GM10248 (cell line): Measurements from ENCODE around the gene RAB11FIP3.
"Not testable (repeated sequence)": the region's sequence is repeated elsewhere in the genome, so short reads cannot be mapped to it uniquely, and the experiment has no call there.

Experiments
- CTCF ChIA-PET: fragments of 300-600 bp; sonication (Branson Sonifier 250); formaldehyde crosslinking; extraction: SDS; loops from one replicate; lab custom pipeline; 2021; ENCODE audit warnings: antibody characterized with exemption; lab: Yijun Ruan, JAX
- POLR2A ChIA-PET: fragments of 350-650 bp; sonication (Branson Sonifier 250); formaldehyde crosslinking; extraction: SDS; loops from one replicate; lab custom pipeline; 2020; ENCODE audit warnings: antibody characterized with exemption; lab: Yijun Ruan, JAX
- DNase-seq: peaks from one replicate; pipeline ENCODE4 v3.0.0; 2012; ENCODE audit errors: extremely low spot score
- TF ChIP-seq, protein P1 (sequence below): IDR thresholded peaks from 2 replicates; pipeline ENCODE4 v1.5.1; 2012; ENCODE audit warnings: mild to moderate bottlenecking, low read depth; ENCODE audit errors: extremely low read depth, missing control alignments, control extremely low read depth

Gene RAB11FIP3, protein sequence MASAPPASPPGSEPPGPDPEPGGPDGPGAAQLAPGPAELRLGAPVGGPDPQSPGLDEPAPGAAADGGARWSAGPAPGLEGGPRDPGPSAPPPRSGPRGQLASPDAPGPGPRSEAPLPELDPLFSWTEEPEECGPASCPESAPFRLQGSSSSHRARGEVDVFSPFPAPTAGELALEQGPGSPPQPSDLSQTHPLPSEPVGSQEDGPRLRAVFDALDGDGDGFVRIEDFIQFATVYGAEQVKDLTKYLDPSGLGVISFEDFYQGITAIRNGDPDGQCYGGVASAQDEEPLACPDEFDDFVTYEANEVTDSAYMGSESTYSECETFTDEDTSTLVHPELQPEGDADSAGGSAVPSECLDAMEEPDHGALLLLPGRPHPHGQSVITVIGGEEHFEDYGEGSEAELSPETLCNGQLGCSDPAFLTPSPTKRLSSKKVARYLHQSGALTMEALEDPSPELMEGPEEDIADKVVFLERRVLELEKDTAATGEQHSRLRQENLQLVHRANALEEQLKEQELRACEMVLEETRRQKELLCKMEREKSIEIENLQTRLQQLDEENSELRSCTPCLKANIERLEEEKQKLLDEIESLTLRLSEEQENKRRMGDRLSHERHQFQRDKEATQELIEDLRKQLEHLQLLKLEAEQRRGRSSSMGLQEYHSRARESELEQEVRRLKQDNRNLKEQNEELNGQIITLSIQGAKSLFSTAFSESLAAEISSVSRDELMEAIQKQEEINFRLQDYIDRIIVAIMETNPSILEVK

DNA sequence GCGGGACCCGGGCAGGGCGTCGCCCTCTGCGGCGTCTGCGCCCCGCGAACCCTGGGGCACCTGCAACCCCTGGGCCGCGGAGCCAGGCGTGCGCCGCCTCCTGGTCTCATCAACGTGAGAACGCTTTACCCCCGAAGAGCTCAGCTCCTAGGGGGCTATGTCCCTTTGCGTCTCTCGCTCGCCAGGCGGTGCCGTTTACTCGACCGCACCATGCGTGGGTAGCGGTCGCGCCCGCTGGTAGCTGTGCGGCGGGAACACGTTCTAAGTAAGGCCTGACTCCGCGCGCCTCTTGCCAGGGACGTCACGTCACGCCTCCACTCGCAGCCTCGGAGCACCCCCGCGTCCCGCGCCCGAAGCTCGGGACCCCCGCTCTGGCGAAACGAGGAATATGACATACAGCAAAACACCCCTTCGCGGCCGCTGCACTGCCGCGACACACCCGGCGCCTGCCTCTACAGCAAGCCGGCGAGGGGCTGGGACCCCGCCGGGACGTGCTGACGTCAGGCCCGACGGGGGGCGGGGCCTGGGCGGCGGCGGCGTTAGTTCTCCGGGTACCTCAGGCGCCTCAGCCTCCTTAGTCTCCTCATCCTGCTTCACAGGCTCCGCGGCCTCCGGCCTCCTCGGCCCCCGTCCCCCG, at the start of gene RAB11FIP3:
TSS of gene RAB11FIP3 (plus strand) at position 568 of the 637 bp plus-strand sequence. CDS start 358 bp downstream, outside the sequence.
- ChIA-PET CTCF (interaction anchor here (0.9 to 2.9 kb wide), 2 partner anchors 11 to 43 kb away, joined by 3 to 12 read pairs; partner anchors contain the start of gene PGAP6), POLR2A (no interaction called here)
- DNase-seq: peak; percentile 96
- TF ChIP-seq, protein P1, sequence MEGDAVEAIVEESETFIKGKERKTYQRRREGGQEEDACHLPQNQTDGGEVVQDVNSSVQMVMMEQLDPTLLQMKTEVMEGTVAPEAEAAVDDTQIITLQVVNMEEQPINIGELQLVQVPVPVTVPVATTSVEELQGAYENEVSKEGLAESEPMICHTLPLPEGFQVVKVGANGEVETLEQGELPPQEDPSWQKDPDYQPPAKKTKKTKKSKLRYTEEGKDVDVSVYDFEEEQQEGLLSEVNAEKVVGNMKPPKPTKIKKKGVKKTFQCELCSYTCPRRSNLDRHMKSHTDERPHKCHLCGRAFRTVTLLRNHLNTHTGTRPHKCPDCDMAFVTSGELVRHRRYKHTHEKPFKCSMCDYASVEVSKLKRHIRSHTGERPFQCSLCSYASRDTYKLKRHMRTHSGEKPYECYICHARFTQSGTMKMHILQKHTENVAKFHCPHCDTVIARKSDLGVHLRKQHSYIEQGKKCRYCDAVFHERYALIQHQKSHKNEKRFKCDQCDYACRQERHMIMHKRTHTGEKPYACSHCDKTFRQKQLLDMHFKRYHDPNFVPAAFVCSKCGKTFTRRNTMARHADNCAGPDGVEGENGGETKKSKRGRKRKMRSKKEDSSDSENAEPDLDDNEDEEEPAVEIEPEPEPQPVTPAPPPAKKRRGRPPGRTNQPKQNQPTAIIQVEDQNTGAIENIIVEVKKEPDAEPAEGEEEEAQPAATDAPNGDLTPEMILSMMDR: no peak

DNA sequence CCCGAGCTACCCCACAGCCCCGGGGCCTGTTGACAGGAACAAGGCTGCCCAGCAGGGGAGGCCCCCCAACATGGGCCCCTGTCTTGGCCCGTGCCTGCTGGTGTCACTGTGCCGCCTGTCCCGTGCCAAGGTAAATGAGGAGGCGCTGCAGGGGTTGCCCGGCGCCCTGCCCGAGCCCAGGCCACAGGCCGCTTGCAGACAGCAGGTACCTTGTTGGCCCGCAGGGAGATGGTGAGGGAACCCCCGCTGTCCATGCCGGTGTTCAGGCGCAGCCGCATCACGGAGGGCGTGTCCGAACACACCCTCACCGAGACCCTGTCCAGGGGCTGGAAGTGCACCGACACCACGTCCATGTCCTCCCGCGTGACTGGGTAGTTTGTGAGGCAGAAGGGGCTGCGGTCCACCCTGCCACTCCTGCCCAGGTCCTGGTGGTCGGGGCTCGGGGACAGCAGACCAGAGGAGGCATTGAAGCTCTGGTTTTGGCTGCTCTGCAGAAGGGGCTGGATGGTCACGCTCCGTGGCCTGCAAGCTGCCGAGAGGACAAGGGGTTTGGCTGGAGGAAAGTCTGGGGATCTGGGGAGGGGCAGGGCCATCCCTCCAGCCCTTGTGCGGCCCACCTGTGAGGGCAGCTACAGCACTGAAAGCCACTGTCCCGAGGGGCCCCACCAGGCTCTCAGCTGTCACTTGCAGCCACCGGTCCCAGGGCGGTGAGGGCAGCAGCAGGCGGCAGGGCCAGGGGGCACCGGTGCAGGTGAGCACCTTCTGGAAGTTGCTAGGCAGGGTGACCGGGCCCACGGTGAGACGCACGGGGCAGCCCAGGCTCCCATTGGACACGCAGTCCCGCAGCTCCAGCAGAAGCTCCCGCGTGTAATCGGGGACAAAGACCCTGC, 49.3 kb upstream of the RAB11FIP3 start:
- TF ChIP-seq, protein P1: no peak
- ChIA-PET CTCF (no interaction called here), POLR2A (no interaction called here)
- DNase-seq: no peak

DNA sequence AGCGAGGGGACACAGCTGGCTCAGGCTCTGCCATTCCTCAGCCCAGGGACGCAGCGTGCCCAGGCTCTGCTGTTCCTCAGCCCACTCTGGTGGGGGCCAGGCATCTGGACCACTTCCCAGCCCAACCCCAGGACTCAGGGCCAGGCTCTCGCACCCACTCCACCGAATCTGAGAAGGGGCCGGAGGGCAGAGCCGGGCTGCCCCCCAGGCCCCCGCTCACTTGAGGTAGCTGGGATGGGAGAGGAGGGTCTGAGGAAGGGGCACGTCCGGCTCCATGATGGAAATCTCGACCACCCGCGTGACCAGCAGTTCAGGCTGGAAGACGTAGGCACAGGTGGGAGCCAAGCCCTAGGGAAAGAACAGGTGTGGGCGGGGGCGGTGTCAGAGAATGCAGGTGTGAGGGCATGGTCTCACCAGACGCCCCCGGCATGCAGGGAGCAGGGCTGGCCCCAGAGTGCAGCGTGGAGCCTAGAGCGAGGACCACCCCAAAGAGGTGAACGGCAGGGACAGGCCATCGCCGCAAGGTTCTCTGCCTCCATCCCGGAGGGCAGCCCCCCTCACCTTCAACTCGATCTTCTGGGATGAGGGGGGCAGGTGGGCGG, 48.5 kb upstream of the RAB11FIP3 start:
- CTCF ChIA-PET: no interaction called here
- TF ChIP-seq, protein P1: no peak

DNA sequence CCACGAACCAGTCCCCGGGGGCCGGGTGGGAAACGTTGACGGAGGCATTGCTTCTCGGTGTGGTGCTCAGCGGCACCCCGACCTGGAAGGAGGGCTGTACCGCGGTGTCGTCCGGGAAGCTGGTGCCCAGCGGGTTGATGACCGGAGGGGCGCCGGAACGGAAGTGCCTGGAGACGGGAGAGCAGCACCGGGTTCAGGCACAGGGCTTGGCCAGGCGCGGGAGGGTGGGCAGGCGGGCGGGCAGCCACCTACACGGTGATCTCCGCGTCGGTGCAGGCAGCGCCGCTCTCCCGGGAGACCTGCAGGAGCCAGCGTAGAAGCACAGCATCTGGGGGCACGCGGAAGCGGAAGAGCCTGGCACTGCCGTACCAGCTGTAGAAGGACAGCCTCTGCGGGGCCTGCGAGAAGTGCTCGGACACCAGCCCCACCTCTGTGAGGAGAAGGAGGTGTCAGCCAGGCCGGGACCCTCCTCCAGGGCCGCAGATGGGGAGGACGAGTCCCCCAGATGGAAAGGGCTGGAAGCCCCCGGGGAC, 48.0 kb upstream of the RAB11FIP3 start:
- TF ChIP-seq, protein P1: no peak
- CTCF ChIA-PET: no interaction called here
- POLR2A ChIA-PET: no interaction called here
- no peak for DNase-seq

More for the DNA sequence above, 48.5 kb upstream of the RAB11FIP3 start:
- DNase-seq: no peak
- POLR2A ChIA-PET: no interaction called here

DNA sequence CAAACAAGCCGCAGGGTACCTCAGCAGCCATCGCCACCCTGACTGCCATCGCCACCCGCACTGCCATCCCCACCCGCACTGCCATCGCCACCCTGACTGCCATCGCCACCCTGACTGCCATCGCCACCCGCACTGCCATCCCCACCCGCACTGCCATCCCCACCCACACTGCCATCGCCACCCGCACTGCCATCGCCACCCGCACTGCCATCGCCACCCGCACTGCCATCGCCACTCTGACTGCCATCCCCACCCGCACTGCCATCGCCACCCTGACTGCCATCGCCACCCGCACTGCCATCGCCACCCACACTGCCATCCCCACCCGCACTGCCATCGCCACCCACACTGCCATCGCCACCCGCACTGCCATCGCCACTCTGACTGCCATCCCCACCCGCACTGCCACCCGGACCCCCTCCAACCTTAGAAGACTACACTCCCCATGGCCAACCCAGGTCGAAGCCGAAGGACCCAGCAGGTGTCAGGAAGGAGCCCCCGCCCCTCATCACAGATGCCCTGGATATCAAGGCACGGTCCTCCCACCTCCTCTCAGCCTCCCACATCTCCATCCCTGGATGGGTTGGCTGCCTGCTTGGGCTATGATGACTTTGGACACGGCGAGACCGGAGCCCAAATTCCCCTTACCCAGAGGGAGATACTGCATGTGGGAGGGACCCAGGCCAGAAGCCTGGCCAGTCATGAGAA, 47.2 kb upstream of the RAB11FIP3 start:
- POLR2A ChIA-PET, DNase-seq, CTCF ChIA-PET: not testable (repeated sequence)
